ENCODE measurements around the gene NAA25.

DNA sequence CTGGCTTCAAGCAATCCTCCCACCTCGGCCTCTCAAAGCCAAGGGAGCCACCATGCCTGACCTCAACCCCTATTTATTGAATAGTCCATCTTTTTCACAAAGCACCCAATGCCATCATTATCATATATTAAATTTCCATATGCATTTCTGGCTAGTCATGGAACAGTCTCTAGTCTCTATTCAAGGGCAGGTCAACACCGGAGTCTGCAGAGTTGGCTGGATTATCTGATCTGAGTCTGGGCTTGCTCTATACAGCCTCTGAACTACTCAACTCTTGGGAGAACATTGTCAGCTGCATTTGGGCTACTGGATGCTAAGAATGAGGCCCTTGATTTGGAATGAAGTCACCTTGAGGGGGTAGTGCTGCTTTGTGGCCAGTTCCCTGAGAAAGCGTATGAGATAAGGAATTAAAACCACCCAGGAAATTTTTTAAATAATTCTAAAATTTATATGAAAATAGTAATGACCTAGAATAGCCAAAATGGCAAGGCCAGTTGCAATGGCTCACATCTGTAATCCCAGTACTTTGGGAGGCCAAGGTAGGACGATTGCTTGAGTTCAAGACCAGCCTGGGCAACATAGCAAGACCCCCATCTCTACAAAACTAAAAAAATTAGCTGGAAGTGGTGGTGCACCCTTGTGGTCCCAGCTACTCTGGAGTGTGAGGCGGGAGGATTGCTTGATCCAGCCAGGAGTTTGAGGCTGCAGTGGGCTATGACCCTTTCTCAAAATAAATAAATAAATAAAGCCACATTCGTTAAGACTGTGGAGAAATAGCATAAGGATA, 6.9 kb upstream of the NAA25 start:
- TF ChIP-seq POLR2A (IDR thresholded peaks at IDR 0.05; ENCODE audit: low read length) (no peak), GATA1 (IDR thresholded peaks at IDR 0.05; ENCODE audit: low read depth, low read length) (no peak)

All from erythroblast (primary cell).